ENCODE measurements around the gene NTNG1.
A peak's percentile ranks its signal among the peaks of the same experiment; 100 is the strongest.

The NTNG1 gene

GRCh38 chr1:107342316-107342715 is 201.5 kb downstream of the NTNG1 start:
- no peak for DNase-seq (ENCODE audit: low spot score)

GRCh38 chr1:107342768-107343167 is 201.9 kb downstream of the NTNG1 start:
- DNase-seq (ENCODE audit: low spot score) = no peak

- DNase-seq (ENCODE audit: low spot score) = no peak
Observed at GRCh38 chr1:107343601-107344000, 202.8 kb downstream of the NTNG1 start.

- DNase-seq (ENCODE audit: low spot score) = no peak
Observed at GRCh38 chr1:107344268-107344760, 203.5 kb downstream of the NTNG1 start.

- DNase-seq (ENCODE audit: low spot score) = no peak
Observed at GRCh38 chr1:107344836-107345235, 204.0 kb downstream of the NTNG1 start.

GRCh38 chr1:107352850-107353249 is 212.0 kb downstream of the NTNG1 start:
- no peak for DNase-seq (ENCODE audit: low spot score)

GRCh38 chr1:107357376-107357775 is 216.5 kb downstream of the NTNG1 start:
- DNase-seq (ENCODE audit: low spot score) = no peak

- no peak for DNase-seq (ENCODE audit: low spot score)
Observed at GRCh38 chr1:107358619-107359327, 217.9 kb downstream of the NTNG1 start.

GRCh38 chr1:107359472-107360241 is 218.8 kb downstream of the NTNG1 start:
- DNase-seq (ENCODE audit: low spot score) = no peak

- DNase-seq (ENCODE audit: low spot score) = no peak
Observed at GRCh38 chr1:107362468-107363140, 221.8 kb downstream of the NTNG1 start.

- no peak for DNase-seq (ENCODE audit: low spot score)
Observed at GRCh38 chr1:107363154-107363553, 222.3 kb downstream of the NTNG1 start.

- DNase-seq (ENCODE audit: low spot score) = no peak
Observed at GRCh38 chr1:107365527-107366240, 224.8 kb downstream of the NTNG1 start.

GRCh38 chr1:107378426-107378825 is 237.6 kb downstream of the NTNG1 start:
- DNase-seq (ENCODE audit: low spot score) = no peak

- DNase-seq (ENCODE audit: low spot score) = no peak
Observed at GRCh38 chr1:107378866-107379265, 238.0 kb downstream of the NTNG1 start.

GRCh38 chr1:107379826-107380225 is 239.0 kb downstream of the NTNG1 start:
- DNase-seq (ENCODE audit: low spot score) = no peak

- peak; percentile 76 for DNase-seq (ENCODE audit: low spot score)
Observed at GRCh38 chr1:107389410-107390396, 248.9 kb downstream of the NTNG1 start.

- no peak for DNase-seq (ENCODE audit: low spot score)
Observed at GRCh38 chr1:107394301-107394700, 253.5 kb downstream of the NTNG1 start.

GRCh38 chr1:107401704-107402103 is 260.9 kb downstream of the NTNG1 start:
- no peak for DNase-seq (ENCODE audit: low spot score)

- DNase-seq (ENCODE audit: low spot score) = peak; percentile 53
Observed at GRCh38 chr1:107404756-107405155, 263.9 kb downstream of the NTNG1 start.

GRCh38 chr1:107405236-107405635 is 264.4 kb downstream of the NTNG1 start:
- peak; percentile 69 for DNase-seq (ENCODE audit: low spot score)

- no peak for DNase-seq (ENCODE audit: low spot score)
Observed at GRCh38 chr1:107407011-107407410, 266.2 kb downstream of the NTNG1 start.

All from AG20443 (cell line).